ENCODE results near the gene CASKIN1.

DNA sequence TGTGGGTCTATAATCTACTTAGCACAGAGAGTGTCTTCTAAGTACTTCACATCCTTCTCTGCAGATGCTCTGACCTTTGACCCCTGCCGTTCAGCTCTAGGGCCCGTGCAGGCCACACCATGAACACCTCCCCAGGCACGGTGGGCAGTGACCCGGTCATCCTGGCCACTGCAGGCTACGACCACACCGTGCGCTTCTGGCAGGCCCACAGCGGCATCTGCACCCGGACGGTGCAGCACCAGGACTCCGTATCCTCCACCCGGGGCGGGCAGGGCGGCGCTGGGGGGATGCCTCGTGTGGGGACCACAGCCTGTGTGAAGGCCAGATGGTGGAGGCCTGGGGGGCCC lies 9.5 kb upstream of the CASKIN1 start:
- no peak for TF ChIP-seq POLR2AphosphoS5 (IDR thresholded peaks at IDR 0.05; ENCODE audit: low read depth, low read length)
- TF ChIP-seq, protein P1, sequence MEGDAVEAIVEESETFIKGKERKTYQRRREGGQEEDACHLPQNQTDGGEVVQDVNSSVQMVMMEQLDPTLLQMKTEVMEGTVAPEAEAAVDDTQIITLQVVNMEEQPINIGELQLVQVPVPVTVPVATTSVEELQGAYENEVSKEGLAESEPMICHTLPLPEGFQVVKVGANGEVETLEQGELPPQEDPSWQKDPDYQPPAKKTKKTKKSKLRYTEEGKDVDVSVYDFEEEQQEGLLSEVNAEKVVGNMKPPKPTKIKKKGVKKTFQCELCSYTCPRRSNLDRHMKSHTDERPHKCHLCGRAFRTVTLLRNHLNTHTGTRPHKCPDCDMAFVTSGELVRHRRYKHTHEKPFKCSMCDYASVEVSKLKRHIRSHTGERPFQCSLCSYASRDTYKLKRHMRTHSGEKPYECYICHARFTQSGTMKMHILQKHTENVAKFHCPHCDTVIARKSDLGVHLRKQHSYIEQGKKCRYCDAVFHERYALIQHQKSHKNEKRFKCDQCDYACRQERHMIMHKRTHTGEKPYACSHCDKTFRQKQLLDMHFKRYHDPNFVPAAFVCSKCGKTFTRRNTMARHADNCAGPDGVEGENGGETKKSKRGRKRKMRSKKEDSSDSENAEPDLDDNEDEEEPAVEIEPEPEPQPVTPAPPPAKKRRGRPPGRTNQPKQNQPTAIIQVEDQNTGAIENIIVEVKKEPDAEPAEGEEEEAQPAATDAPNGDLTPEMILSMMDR (IDR thresholded peaks at IDR 0.05): no peak

All from Panc1 (cell line).